Stimulated activated CD8-positive, alpha-beta memory T cell treated with anti-CD3 and anti-CD28 coated beads, Interleukin-7, amount 100 ng/mL, for 24 hours (primary cell): ENCODE data around the gene CHRM5.
A peak's percentile ranks its signal among the peaks of the same experiment; 100 is the strongest.
"Not testable (repeated sequence)": the region's sequence is repeated elsewhere in the genome, so short reads cannot be mapped to it uniquely, and the experiment has no call there.

ENCODE experiments used
- DNase-seq: peaks from one replicate; pipeline ENCODE4 v3.0.0-alpha.2; 2020; ENCODE audit warnings: low read depth

CHRM5 gene

GRCh38 chr15:33988384-33988783, 20.1 kb downstream of the CHRM5 start:
- DNase-seq, result no peak

DNA sequence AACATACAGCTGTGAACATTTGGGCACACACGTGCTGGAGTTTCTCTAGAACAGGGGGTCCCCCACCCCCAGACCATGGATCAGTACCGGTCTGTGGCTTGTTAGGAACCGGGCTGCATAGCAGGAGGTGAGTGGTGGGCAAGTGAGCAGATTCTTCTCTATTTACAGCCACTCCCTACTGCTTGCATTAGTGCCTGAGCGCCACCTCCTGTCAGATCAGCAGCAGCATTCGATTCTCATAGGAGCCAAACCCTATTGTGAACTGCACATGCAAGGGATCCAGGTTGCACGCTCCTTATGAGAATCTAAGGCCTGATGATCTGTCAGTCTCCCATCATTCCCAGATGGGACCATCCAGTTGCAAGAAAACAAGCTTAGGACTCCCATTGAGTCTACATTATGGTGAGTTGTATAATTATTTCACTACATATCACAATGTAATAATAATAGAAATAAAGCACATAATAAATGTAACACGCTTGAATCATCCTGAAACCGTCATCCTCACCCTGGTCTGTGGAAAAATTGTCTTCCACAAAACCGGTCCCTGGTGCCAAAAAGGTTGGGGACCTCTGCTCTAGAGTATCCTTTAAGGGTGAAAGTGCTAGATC, 25.8 kb downstream of the CHRM5 start:
- no peak for DNase-seq

DNA sequence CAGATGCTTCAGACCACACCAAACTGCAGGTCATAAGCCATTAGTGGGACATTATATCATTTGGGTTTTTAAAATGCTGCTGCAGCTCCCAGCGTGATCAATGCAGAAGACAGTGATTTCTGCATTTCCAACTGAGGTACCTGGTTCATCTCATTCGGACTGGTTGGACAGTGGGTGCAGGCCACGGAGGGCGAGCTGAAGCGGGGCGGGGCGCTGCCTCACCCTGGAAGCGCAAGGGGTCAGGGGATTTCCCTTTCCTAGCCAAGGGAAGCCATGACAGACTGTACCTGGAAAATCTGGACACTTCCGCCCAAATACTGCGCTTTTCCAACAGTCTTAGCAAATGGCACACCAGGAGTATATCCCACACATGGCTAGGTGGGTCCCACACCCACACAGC, 27.4 kb downstream of the CHRM5 start:
- DNase-seq, result not testable (repeated sequence)

DNA sequence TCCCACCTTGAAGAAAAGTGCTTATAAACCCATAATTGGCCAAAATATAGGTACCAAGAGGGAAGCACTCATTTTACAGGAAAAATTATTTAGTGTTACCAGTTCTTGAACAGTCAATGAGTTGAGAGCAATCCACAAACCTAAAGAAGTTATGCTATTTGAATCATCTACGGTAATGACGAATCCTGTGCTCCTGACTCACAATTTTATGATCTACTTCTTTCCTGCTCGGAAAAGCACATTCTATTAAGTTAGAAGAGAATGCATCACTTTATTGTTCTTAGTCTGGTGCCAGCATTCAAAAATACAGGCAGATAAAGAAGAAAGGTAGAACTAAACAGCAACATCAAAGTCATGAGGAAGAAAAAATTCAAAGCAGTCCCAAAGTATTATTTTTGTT, 33.2 kb downstream of the CHRM5 start:
- no peak for DNase-seq

DNA sequence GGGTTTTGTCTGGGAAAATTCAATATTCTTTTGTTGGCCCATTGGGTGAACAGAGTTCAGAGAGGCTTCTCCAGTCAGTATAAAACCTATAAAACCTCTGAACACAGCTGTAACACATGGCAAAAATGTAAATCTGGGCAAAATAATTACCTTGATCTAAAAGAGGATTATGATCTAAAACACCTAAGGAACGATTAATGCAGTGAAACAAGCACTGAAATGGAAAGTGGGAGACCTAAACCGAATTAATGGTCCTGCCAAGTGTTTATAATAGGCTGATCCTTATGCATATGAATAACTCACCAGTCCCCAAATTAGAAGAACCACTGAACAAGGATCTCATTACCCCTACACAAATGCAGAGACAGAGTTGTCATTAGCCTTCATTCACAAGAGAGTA, 38.1 kb downstream of the CHRM5 start:
- DNase-seq, result no peak

DNA sequence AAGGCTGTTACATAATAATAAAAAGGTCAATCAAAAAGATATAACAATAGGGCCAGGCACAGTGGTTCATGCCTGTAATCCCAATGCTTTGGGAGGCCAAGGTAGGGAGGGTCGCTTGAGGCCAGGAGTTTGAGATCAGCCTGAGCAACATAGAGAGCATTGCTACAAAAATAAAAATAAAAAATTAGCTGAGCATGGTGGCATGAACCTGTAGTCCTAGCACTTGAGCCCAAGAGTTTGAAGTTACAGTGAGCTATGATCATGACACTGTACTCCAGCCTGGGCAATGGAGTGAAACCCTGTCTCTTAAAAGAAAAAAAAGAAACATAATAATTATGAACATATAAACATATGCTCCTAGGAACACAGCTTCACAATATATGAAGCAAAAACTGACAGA, 41.4 kb downstream of the CHRM5 start:
- DNase-seq, result no peak

GRCh38 chr15:34010921-34011320, 42.6 kb downstream of the CHRM5 start:
- DNase-seq, result no peak

DNA sequence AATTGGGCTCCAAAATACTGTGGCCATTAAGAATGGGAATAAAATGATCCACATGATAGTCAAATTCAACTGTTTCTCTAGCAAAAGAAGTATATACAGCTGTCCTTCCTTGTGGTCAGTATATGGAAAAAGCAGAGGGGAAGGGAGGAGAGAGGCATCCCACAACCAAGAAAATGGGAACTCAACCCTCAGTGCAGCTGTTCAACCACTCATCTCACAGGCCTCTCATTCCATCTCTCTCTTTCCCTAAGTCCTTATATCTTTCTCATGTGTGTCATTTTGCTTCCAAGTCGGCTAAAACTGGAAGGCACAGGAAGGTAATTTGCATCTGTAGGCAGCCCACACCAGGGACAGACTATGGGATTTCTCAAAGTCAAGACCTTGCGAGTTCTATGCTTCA, 43.2 kb downstream of the CHRM5 start:
- no peak for DNase-seq

GRCh38 chr15:34012461-34013028, 44.2 kb downstream of the CHRM5 start:
- no peak for DNase-seq

DNA sequence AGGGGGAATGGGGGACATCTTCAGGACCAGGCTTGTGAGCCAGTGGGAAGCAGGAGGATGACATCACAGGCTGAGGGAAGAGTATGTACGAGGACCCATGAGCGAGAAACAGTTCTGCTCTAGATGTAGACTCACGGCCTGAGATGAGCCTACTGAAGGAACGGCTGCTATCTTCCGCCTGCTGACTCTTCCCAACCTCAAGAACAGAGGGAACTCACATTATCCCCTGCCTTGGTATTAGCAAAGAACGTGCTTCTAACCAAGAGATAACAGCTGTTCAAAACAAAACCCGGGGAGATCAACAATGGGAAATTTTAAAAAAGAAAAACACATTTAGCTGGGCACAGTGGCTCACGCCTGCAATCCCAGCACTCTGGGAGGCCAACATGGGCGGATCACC, 45.4 kb downstream of the CHRM5 start:
- no peak for DNase-seq

GRCh38 chr15:34014556-34014955, 46.3 kb downstream of the CHRM5 start:
- DNase-seq, result no peak

- DNase-seq, result no peak
Measured at GRCh38 chr15:34018021-34018645, 49.8 kb downstream of the CHRM5 start.

DNA sequence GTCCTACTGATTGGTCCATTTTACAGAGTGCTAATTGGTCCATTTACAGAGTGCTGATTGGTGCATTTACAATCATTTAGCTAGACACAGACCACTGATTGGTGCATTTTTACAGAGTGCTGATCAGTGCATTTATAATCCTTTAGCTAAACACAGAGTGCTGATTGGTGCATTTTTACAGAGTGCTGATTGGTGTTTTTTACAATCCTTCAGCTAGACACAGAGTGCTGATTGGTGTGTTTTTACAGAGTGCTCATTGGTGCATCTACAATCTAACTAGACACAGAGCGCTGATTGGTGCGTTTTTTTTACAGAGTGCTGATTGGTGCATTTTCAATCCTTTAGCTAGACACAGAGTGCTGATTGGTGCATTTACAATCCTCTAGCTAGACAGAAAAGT, 50.4 kb downstream of the CHRM5 start:
- not testable (repeated sequence) for DNase-seq

GRCh38 chr15:34019369-34019990, 51.2 kb downstream of the CHRM5 start:
- DNase-seq, result no peak

DNA sequence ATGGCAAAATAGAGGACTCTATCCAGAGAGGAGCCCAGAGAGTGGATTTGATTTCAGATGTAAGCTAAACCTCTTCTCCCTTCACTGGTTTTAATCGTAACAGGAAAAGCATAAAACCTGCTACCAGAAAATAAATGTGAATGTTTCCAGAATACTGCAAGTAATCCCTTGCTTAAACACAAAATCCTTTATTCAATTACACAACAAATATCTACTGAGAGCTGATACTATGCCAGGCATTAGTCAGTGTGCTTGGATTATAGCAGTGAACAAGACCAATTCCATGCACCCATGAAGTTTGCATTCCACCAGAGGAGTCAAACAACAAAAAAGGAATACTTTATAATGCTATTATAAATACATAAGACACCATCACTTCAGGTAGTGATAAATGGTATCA, 55.6 kb downstream of the CHRM5 start:
- DNase-seq, result no peak

GRCh38 chr15:34025252-34025651, 57.0 kb downstream of the CHRM5 start:
- DNase-seq, result no peak

- DNase-seq, result no peak
Measured at GRCh38 chr15:34027606-34028005, 59.3 kb downstream of the CHRM5 start.

GRCh38 chr15:34031987-34032760, 63.9 kb downstream of the CHRM5 start:
- DNase-seq, result no peak

DNA sequence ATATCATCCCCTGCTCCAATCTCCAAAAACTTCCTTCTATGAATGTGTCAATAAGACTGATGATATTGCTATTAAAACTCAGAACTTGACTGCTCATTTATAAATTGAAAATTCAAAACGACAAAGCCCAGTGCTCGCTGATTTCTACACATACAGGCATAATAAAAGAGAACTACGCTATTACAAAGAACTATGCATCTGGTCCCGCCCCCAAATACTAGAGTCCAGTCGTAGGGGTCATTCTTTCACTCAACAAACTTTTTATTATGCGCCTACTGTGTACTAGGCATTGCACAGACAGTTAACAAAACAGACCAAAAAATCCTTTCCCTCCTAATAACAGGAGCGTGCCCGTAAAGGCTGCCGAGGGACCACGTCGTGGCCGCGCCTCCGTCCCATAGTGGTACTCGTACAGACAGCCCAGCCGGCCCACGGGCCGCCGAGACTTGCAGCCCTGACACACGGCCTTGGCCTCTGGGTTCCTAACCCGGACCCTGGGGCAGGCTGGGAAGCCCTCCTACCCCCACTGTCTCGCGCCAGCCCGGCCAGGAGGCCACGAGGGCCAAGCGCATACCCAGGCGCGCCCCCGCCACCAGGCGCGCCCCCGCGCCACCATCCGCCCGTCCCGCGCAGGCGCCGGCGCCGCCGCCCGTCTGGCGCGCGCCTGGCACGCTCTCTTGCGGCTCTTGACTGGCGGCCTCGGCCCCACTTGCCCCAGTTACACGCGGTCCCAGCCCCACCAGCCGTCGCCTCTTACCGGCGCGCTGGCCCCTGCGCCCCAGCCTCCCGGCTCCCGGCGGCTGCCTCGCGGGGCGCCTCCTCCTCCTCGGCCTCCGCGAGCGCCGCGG, 70.0 kb downstream of the CHRM5 start:
- peak; percentile 34 for DNase-seq

DNA sequence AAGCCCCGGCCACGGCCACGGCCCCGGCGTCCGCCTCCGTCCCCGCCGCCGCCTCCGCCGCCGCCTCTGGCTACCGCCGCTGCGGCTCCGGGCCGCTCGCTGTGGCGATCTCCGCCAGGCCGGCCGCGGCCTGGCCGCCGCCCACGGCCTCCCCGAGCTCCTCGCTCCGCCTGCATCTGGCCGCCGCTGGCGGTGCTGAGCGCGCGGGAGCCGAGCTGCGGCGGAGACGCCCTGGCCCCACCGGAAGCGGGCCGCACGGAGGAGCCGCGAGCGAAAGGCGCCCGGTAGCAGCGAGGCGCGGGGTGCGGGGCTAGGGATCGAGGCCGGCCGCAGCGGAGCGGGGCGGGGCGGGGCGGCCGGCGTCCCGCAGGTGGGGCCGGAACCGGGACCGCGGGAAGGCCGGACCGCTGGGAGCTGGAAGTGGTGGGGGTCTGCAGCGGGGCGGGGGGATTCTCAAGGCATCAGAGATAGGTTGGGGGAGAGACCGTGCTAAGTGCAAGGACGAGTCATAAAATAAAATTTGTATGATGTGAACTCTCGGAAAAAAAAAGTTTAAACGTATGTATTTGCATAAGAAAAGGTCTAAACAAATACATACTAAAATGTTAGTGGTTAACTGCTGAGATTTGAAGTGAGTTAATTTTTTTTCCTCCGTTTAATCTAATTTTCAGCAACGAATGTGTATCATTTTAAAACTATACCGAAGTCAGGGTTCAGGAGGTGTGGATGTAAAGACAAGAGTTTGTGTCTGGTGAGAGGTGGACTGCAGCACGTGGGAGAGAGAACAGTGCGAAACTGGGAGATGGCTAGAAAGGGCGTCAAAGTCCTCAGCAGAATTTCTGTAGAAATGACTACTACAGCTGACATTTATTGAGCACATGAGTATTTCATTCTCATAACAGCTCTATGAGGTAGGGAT, 70.8 kb downstream of the CHRM5 start, which contains the start of gene AVEN:
TSS of gene AVEN (minus strand) at position 334 of the 919 bp plus-strand sequence. CDS start at position 176, 158 bp downstream.
- DNase-seq, result no peak

DNA sequence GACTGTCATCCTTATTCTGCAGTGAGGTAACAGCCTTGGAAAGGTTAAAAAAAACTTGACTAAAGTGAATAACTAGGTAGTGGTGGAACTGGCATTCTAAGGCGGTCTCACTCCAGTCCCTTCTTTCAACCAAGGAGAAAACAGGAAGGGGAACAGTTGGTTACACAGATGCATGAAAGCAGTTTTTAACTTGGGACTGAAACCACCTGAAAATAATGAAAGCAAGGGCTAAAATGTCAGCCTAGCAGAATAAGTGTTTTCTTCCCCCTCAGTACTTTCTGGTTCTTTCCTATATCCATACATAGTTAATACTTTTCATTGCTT, 71.5 kb downstream of the CHRM5 start:
- no peak for DNase-seq
